Ascending aorta (tissue), 2 donors: ENCODE measurements around the gene NGRN. TPM values are rescaled to one million over a fixed set of nuclear protein-coding genes. Genes with fewer than 3 reads are reported as not detected.

Experiments
- DNase-seq, 2 donors: peaks; one replicate each; pipeline ENCODE4 v3.0.0-alpha.2; 2019; ENCODE audit warnings: low spot score in 2 of 2
- H3K27ac ChIP-seq, 2 donors: fragments of 200-600 bp; sonication (generic); one replicate each; pipeline ENCODE4 v1.5.1; 2016 to 2017; ENCODE audit warnings: mild to moderate bottlenecking in 1 of 2
- H3K27me3 ChIP-seq: fragments of 200-600 bp; sonication (generic); one replicate; pipeline ENCODE4 v1.5.1; 2017
- H3K36me3 ChIP-seq, 2 donors: fragments of 200-600 bp; sonication (generic); one replicate each; pipeline ENCODE4 v1.5.1; 2016
- H3K4me1 ChIP-seq, 2 donors: fragments of 200-600 bp; sonication (generic); one replicate each; pipeline ENCODE4 v1.5.1; 2016 to 2017; ENCODE audit warnings: mild to moderate bottlenecking in 1 of 2
- H3K4me3 ChIP-seq, 2 donors: fragments of 200-600 bp; sonication (generic); one replicate each; pipeline ENCODE4 v1.5.1; 2016 to 2017; ENCODE audit warnings: mild to moderate bottlenecking in 1 of 2
- H3K9me3 ChIP-seq, 2 donors: fragments of 200-600 bp; sonication (generic); one replicate each; pipeline ENCODE4 v1.5.1; 2016
- CTCF ChIP-seq, 3 experiments: fragments of 200-600 bp in 2 of 3; fragments of 450-650 bp in 1 of 3; sonication (generic) in 2 of 3; IDR thresholded peaks; one replicate each; pipeline ENCODE4 v1.5.1; 2016 to 2019; ENCODE audit warnings: antibody characterized with exemption in 3 of 3, mild to moderate bottlenecking in 1 of 3, moderate library complexity in 1 of 3
- intact Hi-C: fragments of 100-400 bp; cut with DNase I; formaldehyde crosslinking; loops from one replicate; pipeline ENCODE4 v1.15.1; 2023
- total RNA-seq: library from RNA; depleted of rRNA; stranded (reverse); fragments of >200 nt; gene quantifications from one replicate; pipeline ENCODE4 v1.1.0, GENCODE V29; 2016

NGRN gene
- total RNA-seq, 1 donor from 2014 or later = 58.0 TPM

GRCh38 chr15:90320885-90321278, 55.4 kb downstream of the NGRN start:
- H3K27ac ChIP-seq = no peak overlapping the region
- TF ChIP-seq CTCF (IDR thresholded peaks at IDR 0.05) = no peak
- intact Hi-C loops = loop anchor here (1.0 to 10.0 kb wide), 5 partner anchors 28 to 564 kb away; partner anchors contain the start of genes FES and ZNF774

More at GRCh38 chr15:90320885-90321278, 55.4 kb downstream of the NGRN start:
- H3K27me3 ChIP-seq = no peaks in the 10 kb centered on the region
- H3K36me3 ChIP-seq = no peaks in the 10 kb centered on the region
- H3K9me3 ChIP-seq = no peaks in the 10 kb centered on the region
- no peak overlapping the region for H3K4me3 ChIP-seq
- H3K4me1 ChIP-seq = peaks cover 3 to 7% of the 10 kb centered on the region in 2 donors
- DNase-seq = no peak

Other genes starting within 250 kb of the NGRN start
- 49.7 TPM for gene IDH2, start 163.2 kb upstream of the NGRN start, total RNA-seq
- gene SEMA4B, start 64.3 kb upstream of the NGRN start, total RNA-seq = 51.2 TPM
- 50.9 TPM for gene CIB1, start 31.7 kb upstream of the NGRN start, total RNA-seq
- 2.2 TPM for gene GDPGP1, start 31.5 kb upstream of the NGRN start, total RNA-seq
- not detected for gene TTLL13, start 16.1 kb upstream of the NGRN start, total RNA-seq
- 0.21 TPM for gene ZNF774, start 86.6 kb downstream of the NGRN start, total RNA-seq
- gene IQGAP1, start 122.6 kb downstream of the NGRN start, total RNA-seq = 99.1 TPM